Liver (tissue), 9 donors: ENCODE measurements around the gene KATNB1. TPM values are rescaled to one million over a fixed set of nuclear protein-coding genes. Genes with fewer than 3 reads are reported as not detected.

Experiments used
- DNase-seq: peaks from one replicate; pipeline ENCODE4 v3.0.0-alpha.2; 2017; ENCODE audit warnings: low spot score
- H3K27ac ChIP-seq, 2 donors: one replicate each; pipeline ENCODE4 v1.7.0; 2013; ENCODE audit warnings: inconsistent platforms in 2 of 2, low read length in 2 of 2, control low read depth in 1 of 2, low read depth in 1 of 2, mild to moderate bottlenecking in 1 of 2
- H3K27me3 ChIP-seq, 4 donors: one replicate each; pipeline versions ENCODE4 v1.6.1 to v1.7.0; 2013; ENCODE audit warnings: low read length in 3 of 4, inconsistent platforms in 1 of 4, mild to moderate bottlenecking in 1 of 4, moderate library complexity in 1 of 4; ENCODE audit not compliant: control insufficient read depth in 4 of 4, insufficient read depth in 4 of 4
- H3K36me3 ChIP-seq, 4 donors: one replicate each; pipeline versions ENCODE4 v1.6.1 to v1.7.0; 2013; ENCODE audit warnings: low read length in 3 of 4, mild to moderate bottlenecking in 3 of 4, low read depth in 1 of 4, moderate library complexity in 1 of 4; ENCODE audit not compliant: control insufficient read depth in 4 of 4, insufficient read depth in 3 of 4
- H3K4me1 ChIP-seq, 4 donors: one replicate each; pipeline versions ENCODE4 v1.6.1 to v1.7.0; 2013; ENCODE audit warnings: low read length in 3 of 4, mild to moderate bottlenecking in 3 of 4, moderate library complexity in 1 of 4; ENCODE audit not compliant: control insufficient read depth in 4 of 4, insufficient read depth in 4 of 4
- H3K4me3 ChIP-seq, 3 donors: one replicate each; pipeline versions ENCODE4 v1.6.1 to v1.7.0; 2013; ENCODE audit warnings: low read length in 3 of 3, control low read depth in 1 of 3, low read depth in 1 of 3, mild to moderate bottlenecking in 1 of 3
- H3K9ac ChIP-seq, 2 donors: one replicate each; pipeline ENCODE4 v1.7.0; 2013; ENCODE audit warnings: low read length in 2 of 2, mild to moderate bottlenecking in 2 of 2, moderate library complexity in 2 of 2, control low read depth in 1 of 2, low read depth in 1 of 2
- H3K9me3 ChIP-seq, 4 donors: one replicate each; pipeline versions ENCODE4 v1.6.1 to v1.7.0; 2013; ENCODE audit warnings: low read length in 3 of 4; ENCODE audit not compliant: control insufficient read depth in 4 of 4
- ATF3 ChIP-seq: IDR thresholded peaks from 2 replicates; pipeline ENCODE4 v1.6.1; 2016; ENCODE audit warnings: antibody characterized with exemption
- CTCF ChIP-seq: fragments of 150-350 bp; IDR thresholded peaks from 2 replicates; pipeline ENCODE4 v1.5.1; 2017; ENCODE audit warnings: improper control_type of control experiment, low read depth, low read length; ENCODE audit not compliant: missing input control
- FOXA1 ChIP-seq: IDR thresholded peaks from 2 replicates; pipeline ENCODE4 v1.6.1; 2016; ENCODE audit warnings: antibody characterized with exemption
- GABPA ChIP-seq, 2 donors: IDR thresholded peaks in 1 of 2; conservative IDR thresholded peaks in 1 of 2; 2 replicates each; pipeline ENCODE4 v1.6.1; 2016; ENCODE audit warnings: antibody characterized with exemption in 2 of 2, mild to moderate bottlenecking in 1 of 2, moderate library complexity in 1 of 2
- HNF4A ChIP-seq, 2 donors: conservative IDR thresholded peaks; 2 replicates each; pipeline ENCODE4 v1.6.1; 2016; ENCODE audit warnings: antibody characterized with exemption in 2 of 2, mild to moderate bottlenecking in 2 of 2
- HNF4G ChIP-seq: IDR thresholded peaks from 2 replicates; pipeline ENCODE4 v1.6.1; 2016; ENCODE audit warnings: antibody characterized with exemption
- JUND ChIP-seq, 2 donors: IDR thresholded peaks; 2 replicates each; pipeline ENCODE4 v1.6.1; 2016; ENCODE audit warnings: antibody characterized with exemption in 2 of 2
- NR2F2 ChIP-seq: IDR thresholded peaks from 2 replicates; pipeline ENCODE4 v1.6.1; 2016; ENCODE audit warnings: antibody characterized with exemption
- REST ChIP-seq: IDR thresholded peaks from 2 replicates; pipeline ENCODE4 v1.6.1; 2016; ENCODE audit warnings: antibody characterized with exemption, mild to moderate bottlenecking
- RXRA ChIP-seq, 2 donors: IDR thresholded peaks; 2 replicates each; pipeline ENCODE4 v1.6.1; 2017 to 2018; ENCODE audit warnings: antibody characterized with exemption in 2 of 2, mild to moderate bottlenecking in 1 of 2
- SP1 ChIP-seq: IDR thresholded peaks from 2 replicates; pipeline ENCODE4 v1.6.1; 2018; ENCODE audit warnings: antibody characterized with exemption, mild to moderate bottlenecking
- YY1 ChIP-seq: IDR thresholded peaks from 2 replicates; pipeline ENCODE4 v1.6.1; 2016; ENCODE audit warnings: antibody characterized with exemption, mild to moderate bottlenecking
- WGBS: extraction: QIAGEN DNeasy Blood & Tissue Kit; methylation state at CpG from one replicate; pipeline ENCODE4 v1.1.7; 2013; 5-methylcytosine and 5-hydroxymethylcytosine counted together
- polyA plus RNA-seq, 2 donors: library from polyadenylated mRNA; stranded (reverse) in 1 of 2; unstranded in 1 of 2; fragments of 200-250 nt in 1 of 2; fragments of >200 nt in 1 of 2; fragmentation: Nextera tagmentation in 1 of 2; extraction: Ambion mirVana in 1 of 2; gene quantifications; one replicate each; pipeline versions ENCODE4 v1.2.1 to v1.2.3, GENCODE V29; 2013 to 2015
- total RNA-seq, 2 donors: library from RNA; depleted of rRNA; stranded (reverse); fragments of >200 nt; gene quantifications; one replicate each; pipeline ENCODE4 v1.2.3, GENCODE V29; 2014
- donor health status: healthy.
- donor health status: healthy.
- donor health status: healthy.
- donor health status: healthy.
- donor health status: healthy.

KATNB1 gene
- total and polyA plus RNA-seq, 4 donors: 4.5 to 16.4 (median 7.5) TPM

- H3K9ac ChIP-seq: no peak overlapping the region
- no peaks in the 10 kb centered on the region for H3K9me3 ChIP-seq
- no peak for TF ChIP-seq JUND (IDR thresholded peaks at IDR 0.05)
- no peak for TF ChIP-seq ATF3
- TF ChIP-seq CTCF: no peak
- TF ChIP-seq HNF4G: no peak
- no peak overlapping the region for H3K4me3 ChIP-seq
- no peaks in the 10 kb centered on the region for H3K27me3 ChIP-seq
- peaks cover 0 to 4% (median 4%) of the 10 kb centered on the region in 4 donors for H3K4me1 ChIP-seq
- no peak for DNase-seq
- H3K27ac ChIP-seq: no peak overlapping the region
- H3K36me3 ChIP-seq: peaks cover 0 to 3% (median 0%) of the 10 kb centered on the region in 4 donors
- 96% methylated on average over 16 of the region's 16 CpGs for WGBS
Observed at GRCh38 chr16:57741660-57742191, 6.2 kb downstream of the KATNB1 start.

GRCh38 chr16:57742543-57742942 is 7.0 kb downstream of the KATNB1 start:
- H3K9me3 ChIP-seq: no peaks in the 10 kb centered on the region
- no peak for TF ChIP-seq NR2F2
- no peak for TF ChIP-seq SP1
- no peak for TF ChIP-seq CTCF
- TF ChIP-seq JUND (IDR thresholded peaks at IDR 0.05): no peak
- TF ChIP-seq YY1: no peak
- TF ChIP-seq HNF4G: no peak
- TF ChIP-seq FOXA1: no peak
- no peak for TF ChIP-seq GABPA (IDR thresholded peaks at IDR 0.05 in 1 of 2, conservative IDR thresholded peaks at IDR 0.05 in 1 of 2)
- no peak for TF ChIP-seq REST
- TF ChIP-seq HNF4A (conservative IDR thresholded peaks at IDR 0.05): no peak
- TF ChIP-seq RXRA (IDR thresholded peaks at IDR 0.05): no peak
- H3K4me3 ChIP-seq: no peak overlapping the region
- no peak overlapping the region for H3K27ac ChIP-seq
- no peaks in the 10 kb centered on the region for H3K27me3 ChIP-seq
- no peak overlapping the region for H3K9ac ChIP-seq
- H3K36me3 ChIP-seq: peaks cover 0 to 3% (median 0%) of the 10 kb centered on the region in 4 donors
- DNase-seq: no peak
- WGBS: 86% methylated on average over 4 of the region's 4 CpGs
- no peaks in the 10 kb centered on the region for H3K4me1 ChIP-seq
